Stimulated activated CD8-positive, alpha-beta memory T cell treated with anti-CD3 and anti-CD28 coated beads, Interleukin-4, amount 100 ng/mL, for 24 hours (primary cell): ENCODE results near the gene PNMT.

ENCODE experiments used
- DNase-seq: peaks from one replicate; pipeline ENCODE4 v3.0.0-alpha.2; 2020; ENCODE audit warnings: low read depth

The PNMT gene, protein sequence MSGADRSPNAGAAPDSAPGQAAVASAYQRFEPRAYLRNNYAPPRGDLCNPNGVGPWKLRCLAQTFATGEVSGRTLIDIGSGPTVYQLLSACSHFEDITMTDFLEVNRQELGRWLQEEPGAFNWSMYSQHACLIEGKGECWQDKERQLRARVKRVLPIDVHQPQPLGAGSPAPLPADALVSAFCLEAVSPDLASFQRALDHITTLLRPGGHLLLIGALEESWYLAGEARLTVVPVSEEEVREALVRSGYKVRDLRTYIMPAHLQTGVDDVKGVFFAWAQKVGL

DNA sequence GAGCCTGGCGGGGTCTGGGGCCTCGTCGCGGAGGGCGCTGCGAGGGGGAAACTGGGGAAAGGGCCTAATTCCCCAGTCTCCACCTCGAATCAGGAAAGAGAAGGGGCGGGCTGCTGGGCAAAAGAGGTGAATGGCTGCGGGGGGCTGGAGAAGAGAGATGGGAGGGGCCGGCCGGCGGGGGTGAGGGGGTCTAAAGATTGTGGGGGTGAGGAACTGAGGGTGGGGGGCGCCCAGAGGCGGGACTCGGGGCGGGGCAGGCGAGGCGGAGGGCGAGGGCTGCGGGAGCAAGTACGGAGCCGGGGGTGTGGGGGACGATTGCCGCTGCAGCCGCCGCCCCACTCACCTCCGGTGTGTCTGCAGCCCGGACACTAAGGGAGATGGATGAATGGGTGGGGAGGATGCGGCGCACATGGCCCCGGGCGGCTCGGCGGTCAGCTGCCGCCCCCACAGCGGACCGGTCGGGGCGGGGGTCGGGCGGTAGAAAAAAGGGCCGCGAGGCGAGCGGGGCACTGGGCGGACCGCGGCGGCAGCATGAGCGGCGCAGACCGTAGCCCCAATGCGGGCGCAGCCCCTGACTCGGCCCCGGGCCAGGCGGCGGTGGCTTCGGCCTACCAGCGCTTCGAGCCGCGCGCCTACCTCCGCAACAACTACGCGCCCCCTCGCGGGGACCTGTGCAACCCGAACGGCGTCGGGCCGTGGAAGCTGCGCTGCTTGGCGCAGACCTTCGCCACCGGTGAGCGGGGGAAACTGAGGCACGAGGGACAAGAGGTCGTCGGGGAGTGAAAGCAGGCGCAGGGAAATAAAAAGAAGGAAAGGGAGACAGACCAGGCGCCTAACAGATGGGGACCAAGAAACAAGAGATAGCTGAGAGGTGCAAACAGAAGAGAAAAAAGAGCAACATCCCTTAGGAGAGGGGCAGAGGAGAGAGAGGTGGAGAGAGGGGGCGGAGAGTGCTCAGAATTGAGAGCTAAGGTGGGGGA is at the start of gene PNMT:
Gene PNMT, plus strand, starts transcription at position 509 of the 980 bp plus-strand sequence. Its CDS starts 23 bp downstream, at position 532.
- peak; percentile 40 for DNase-seq

DNA sequence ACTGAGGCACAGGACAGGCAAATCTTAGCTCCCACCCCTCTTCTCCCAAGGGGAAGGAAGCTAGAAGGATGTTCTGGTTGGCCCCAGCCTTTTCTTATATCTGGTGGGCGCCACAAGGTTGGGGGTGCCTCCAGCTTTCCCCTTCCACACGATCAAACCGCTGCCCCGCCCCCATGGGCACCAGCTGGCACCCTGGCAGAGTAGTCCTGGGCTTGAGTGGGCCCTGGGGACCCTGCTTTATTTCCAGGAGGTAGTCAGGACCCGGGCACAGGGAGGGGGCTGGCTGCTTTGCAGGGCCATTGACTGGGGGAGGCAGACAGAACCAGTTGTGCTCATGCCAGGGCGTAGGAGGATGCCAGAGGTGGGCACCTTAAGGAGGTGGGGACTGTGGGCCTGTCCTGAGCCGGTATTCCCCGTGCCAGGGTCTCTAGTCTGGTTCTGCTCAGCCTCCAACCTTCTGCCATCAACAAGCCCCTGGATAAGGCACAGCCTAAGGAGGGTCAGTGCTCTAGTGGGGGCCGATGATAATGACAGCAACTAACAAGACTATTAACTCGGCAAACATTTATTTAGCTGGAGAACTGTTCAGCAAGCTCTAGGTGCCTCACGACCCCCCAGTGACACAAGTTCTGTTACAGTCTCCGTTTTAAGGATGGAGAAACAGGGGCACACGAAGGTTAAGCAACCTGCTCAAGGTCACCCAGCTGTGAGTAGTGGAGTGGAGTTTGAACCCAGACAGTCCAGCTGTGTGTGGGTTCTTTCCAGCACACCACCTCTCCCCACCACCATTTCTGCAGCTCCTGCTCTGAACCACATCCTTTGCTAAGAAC is 49.1 kb upstream of the PNMT start:
- no peak for DNase-seq

DNA sequence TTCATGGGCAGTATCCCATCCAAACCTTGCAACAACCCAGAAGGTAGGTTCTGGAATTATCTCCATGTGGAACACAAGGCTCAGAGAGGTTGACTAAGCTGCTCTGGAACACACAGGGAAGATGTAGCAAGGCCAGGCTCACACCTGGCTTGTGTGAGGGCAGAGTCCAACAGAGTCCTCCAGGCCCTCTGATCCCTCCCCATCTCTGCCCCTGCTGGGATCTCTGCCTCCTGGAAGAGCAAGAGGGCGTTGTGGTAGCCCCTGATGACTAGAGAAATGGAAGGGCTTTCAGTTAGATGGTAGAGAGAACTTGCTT is 48.5 kb upstream of the PNMT start:
- DNase-seq = no peak

DNA sequence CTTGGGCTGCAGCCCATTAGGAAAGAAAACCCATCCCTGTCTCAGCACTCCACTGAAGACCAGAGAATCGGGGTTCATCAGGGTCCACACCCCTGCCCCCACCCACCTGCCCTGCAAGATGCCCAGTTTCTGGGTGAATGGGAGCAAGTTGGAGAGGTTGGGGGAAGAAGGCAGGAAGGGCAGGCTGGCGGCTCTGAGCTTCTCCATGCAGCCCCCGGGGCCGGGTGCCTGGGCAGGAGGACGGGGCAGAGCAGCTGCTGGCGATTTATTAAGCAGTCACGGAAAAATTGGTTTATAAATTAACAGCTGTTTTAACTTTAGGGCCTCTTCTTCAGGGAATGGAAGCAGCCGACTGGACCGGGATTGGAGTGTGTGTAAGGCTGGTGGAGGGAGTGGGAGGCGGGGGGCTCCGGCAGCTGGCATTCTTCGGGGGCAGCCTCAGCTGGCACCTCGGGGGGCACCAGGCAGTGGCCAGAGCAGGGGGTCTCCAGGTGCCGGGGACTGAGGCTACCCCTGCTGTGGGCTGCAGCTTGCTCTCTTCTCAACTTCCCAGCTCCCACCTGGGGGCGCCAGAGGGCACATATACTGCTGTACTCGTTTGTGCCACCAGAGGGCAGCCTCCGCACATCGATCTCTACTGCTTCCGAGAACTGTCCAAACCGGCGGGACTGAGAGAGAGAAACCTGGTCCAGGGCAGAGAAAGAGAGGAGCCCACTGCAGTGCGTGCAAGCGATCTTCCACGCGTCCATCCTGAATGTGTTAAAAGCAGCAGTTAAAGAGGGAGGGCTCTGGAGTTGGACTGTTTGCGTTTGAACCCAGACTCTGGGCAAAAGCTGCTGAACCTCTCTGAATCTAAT is 46.5 kb upstream of the PNMT start:
- peak; percentile 76 for DNase-seq

DNA sequence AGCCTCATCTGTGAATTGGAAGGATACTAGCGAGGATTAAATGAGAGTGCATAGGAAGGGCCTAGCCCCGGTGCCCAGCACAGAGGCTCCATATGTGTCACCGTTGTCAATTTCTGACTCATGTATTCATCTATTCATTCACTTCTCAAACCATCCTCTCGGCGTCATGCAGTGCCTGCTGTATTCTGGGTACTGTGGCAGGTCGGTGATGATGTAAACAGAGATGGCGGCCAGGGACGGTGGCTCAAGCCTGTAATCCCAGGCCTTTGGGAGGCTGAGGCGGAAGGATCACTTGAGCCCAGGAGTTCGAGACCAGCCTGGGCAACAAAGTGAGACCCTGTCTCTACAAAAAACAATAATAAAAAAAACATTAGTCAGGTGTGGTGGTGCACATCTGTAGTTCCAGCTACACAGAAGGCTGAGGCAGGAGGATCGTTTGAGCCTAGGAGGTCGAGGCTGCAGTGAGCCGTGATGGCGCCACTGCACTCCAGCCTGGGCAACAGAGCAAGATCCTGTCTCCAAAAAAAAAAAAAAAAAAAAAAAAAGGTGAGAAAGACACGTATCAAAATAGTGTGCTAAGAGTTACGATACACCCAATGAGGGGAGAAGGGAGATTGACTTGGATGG is 45.8 kb upstream of the PNMT start:
- peak; percentile 19 for DNase-seq

DNA sequence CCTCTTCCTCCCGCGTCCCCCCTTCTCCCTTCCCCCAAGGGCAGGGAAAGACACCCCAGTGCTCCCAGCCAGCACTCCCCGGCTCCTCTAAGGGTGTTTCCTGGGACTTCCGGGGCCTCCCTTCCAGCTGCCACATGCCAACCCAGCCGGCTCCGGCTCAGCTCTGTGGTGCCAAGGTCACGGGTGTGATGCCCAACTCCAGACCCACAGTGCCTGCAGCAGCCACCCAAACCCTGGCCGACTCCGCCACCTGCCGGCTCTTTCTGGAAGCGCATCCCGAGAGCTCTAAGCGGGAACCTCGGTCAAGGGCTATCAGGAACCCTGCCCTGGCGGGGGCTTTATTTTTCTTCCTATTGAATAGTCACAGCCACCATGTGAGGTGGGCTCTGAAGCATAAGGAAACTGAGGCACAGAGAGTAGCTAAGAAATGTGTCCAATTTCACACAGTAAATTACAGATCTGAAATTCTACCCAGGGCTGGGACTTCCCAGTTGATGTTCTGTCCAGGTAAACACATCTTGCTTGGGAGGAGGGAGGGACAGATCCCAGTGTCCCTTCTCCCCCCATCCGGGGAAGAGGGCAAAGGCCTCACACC is 44.8 kb upstream of the PNMT start:
- peak; percentile 78 for DNase-seq

DNA sequence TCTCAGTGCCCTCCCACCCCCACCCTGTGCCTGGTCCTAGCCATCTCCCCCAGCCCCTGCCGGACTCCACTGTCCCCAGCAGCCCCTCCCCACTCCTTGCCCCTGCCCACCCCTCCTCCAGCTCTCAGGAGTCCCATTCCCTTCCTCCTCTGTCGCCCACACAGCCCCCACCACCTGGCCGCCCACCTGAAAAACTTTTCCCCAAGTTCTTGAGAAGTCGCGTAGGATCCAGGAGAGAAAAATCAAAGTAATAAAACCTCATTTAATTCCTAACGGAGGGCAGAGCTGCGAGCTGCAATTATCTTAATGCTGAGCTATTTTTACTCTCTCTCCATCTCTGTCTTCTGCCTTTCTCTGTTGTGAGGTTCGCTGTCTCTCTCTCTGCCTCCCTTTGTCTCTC is 43.9 kb upstream of the PNMT start:
- DNase-seq = no peak

DNA sequence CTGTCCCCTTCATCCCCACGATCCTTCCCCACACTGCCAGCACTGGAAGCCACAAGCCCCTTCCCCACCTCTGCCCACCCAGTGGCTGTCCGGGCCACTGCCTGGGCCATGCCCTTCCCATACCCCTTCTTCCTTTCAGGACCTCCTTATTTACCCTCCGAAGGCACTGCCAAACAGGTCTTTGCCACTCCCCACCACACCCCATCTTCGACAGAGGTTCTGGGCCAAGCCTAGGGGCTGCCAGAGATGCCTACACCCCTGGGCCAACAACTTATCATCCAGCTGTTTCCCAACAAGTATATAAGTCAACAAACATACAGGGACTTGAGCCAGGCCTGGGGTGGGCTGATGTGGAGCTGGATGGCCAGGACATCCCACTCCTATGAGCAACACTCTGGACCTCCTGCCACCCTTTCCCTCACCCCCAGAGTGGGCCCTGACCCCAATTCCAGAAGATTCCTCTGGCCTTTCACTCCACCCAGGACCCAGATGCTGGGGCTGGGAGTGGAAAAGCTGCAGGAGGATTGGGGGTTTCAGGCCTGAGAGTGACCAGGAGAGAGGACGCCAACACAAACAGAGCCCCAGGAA is 43.0 kb upstream of the PNMT start:
- DNase-seq = no peak

DNA sequence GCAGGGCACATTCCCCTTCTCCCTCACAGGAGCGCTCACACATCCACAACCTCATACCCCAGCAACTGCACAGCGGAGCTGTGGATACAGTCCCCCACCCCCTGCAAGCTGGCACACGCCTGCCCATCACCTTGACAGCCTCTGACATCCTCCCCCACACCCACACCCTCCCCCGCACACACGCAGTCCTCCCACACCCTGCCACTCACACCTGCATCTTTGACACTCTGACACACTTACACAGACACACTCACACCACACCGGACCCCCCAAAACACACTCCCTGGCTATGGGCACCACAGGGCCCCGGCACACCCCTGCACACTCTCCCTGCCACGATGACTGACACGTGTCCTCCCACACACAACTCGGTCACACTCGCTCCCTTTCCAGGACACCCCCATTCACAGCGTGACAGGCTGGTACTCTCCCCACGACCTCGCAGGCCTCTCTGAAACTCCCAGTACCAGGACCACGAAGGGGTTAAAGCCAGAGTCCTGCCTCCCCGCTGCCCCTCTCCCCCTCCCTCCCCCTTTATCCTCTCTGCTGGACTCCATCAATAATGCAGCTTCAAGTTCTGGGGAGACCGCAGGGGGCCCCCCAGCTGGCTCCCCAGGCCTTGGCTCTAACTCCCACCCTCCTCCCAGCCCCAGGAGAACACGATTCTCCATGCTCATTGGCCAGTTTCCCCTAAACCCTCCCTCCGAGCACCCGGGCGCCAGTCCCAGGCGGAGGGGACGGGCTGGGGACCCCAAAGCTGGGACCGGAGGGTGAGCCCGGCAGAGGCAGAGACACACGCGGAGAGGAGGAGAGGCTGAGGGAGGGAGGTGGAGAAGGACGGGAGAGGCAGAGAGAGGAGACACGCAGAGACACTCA is 41.8 kb upstream of the PNMT start, which contains the start of gene PPP1R1B:
Gene PPP1R1B, plus strand, starts transcription at position 782 of the 876 bp plus-strand sequence. CDS start 441 bp downstream, outside the sequence.
- DNase-seq = no peak

DNA sequence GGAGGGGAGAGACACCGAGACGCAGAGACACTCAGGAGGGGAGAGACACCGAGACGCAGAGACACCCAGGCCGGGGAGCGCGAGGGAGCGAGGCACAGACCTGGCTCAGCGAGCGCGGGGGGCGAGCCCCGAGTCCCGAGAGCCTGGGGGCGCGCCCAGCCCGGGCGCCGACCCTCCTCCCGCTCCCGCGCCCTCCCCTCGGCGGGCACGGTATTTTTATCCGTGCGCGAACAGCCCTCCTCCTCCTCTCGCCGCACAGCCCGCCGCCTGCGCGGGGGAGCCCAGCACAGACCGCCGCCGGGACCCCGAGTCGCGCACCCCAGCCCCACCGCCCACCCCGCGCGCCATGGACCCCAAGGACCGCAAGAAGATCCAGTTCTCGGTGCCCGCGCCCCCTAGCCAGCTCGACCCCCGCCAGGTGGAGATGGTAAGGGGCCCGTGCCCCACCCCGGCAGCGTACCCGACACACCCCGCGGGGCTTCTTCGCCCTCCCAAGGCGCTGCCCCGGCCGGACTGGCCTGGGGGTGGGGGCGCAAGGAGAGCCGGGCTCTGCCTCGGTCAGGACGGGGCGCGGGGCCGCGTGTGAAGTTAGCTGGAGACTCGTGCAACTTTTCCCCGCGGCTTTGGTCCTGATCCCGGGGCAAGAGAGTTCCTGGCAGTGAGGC is 41.1 kb upstream of the PNMT start:
- no peak for DNase-seq

DNA sequence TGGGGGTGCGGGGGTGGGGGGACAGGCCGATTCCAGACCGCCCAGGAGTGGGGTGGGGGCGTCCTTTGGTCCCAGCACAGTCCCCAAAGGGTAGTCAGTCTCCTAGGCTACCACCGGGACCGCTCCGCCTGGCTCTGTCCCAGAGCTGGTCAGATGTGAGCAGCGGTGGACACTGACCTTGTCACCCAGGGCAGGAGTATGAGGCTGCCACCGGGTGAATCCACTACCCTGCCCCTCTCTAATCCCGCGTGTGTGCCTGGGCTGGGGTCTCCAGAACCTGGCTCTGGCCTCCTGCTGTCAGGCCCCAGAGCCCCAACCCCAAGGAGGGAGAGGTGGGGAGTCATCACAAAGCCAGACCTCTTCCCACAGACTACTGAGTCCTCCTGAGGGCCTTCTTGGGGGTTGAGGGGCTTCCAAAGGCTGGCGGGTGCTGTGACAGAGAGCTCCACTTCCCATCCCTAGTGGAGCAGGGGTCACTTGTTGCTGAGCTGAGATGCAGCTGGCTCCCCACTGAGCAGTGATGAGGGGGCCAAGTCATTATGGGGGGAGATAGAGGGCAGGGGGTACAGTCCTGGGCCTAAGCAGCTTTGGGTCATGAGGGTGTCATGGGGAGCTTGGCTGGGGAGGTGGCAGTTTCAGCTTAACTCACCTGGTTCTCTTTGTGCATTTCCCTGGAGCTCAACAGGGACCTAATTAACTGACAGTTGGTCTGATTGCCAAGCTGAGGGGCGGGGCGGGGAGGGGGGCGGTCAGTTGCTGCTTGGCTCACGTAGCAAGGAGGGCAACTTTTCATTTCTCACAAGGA is 40.3 kb upstream of the PNMT start:
- no peak for DNase-seq

DNA sequence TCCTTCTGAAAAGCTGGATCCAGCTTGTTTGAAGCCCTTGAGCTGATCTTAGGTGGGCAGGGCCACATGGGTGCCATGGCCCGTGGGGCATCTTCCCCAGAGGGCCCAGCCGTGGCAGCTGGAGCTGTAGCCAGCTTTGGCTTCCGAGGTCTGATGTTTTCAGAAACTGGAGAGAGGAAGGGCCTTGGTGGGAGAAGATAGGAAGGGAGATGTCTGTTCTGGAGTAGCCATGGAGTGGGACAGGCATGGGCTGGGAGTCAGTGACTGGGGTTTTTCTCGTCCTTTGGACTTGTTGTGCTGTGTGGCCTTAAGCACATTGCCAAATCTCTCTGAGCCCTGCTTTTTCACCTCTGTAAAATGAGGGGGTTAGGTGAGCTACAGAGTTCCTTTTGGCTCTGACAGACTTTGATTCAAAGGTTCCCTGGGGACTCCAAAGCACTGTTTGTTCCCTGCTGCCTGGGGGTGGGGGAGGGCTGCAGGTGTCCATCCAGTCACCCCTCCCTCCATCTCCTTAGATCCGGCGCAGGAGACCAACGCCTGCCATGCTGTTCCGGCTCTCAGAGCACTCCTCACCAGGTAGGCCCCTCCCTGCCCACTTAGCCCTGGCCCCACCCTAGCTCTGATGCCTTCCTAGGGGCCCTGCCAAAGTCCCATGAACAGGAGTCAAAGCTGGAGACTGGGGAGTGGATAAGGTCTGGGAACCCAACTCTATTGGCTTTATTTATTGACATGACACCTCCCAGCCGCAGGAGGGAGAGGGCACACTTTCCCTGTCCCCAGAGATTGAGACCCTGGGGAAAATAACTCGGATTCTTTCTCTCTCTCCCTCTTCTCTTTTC is 39.4 kb upstream of the PNMT start:
- DNase-seq = no peak

DNA sequence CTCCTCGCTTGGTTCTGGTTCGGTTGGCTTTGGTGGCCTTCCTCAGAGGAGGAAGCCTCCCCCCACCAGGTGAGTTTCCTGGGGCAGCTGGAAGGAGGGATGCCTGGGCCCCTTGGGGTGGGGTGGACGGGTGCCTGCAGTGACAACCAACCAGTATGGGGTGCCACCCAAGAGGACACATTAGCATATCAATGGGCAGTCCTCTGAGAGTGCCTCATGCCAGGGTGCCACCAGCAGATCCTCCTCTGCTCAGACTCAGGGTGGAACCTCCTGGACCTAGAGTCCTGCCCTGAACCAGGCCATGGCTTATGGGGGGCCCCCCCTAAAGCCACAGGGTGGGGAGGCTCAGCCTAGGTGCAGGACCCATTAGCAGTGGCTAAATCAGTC is 38.8 kb upstream of the PNMT start:
- no peak for DNase-seq

DNA sequence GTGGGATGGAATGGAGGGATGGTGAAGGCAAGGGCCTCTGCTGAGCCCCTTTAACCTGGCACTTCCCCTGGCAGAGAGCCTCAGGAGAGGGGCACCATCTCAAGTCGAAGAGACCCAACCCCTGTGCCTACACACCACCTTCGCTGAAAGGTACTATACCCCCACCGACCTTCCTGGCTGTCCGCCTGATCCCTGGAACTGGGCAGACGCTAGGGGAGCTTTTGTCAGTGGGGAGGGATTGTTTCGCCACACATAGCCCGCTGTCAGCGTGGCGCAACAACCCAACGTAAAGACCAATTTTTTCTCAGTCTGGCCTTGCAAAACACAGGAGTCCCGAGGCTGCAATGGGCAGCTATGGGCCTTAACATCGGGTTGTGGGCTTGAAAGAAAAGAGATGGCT is 38.4 kb upstream of the PNMT start:
- no peak for DNase-seq

DNA sequence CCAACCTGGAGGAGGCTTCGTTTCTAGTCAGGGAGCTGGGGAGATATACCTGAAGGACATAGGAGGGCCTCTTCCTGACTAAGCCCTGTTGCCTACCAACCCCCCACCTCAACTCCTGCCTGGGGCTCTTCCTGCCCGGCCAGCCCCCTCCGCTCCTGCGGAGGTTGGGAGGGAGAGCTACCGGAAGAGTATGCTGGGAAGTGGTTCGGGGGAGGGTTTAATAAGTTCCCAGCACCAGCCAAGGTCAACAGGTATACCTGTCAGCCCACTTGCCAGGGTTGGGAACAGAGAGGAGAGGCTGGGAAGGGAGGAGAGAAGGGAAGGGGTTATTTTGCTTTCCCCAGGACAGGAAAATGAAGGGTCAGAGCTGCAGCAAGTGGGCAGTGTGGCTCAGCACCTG is 36.9 kb upstream of the PNMT start:
- DNase-seq = no peak

DNA sequence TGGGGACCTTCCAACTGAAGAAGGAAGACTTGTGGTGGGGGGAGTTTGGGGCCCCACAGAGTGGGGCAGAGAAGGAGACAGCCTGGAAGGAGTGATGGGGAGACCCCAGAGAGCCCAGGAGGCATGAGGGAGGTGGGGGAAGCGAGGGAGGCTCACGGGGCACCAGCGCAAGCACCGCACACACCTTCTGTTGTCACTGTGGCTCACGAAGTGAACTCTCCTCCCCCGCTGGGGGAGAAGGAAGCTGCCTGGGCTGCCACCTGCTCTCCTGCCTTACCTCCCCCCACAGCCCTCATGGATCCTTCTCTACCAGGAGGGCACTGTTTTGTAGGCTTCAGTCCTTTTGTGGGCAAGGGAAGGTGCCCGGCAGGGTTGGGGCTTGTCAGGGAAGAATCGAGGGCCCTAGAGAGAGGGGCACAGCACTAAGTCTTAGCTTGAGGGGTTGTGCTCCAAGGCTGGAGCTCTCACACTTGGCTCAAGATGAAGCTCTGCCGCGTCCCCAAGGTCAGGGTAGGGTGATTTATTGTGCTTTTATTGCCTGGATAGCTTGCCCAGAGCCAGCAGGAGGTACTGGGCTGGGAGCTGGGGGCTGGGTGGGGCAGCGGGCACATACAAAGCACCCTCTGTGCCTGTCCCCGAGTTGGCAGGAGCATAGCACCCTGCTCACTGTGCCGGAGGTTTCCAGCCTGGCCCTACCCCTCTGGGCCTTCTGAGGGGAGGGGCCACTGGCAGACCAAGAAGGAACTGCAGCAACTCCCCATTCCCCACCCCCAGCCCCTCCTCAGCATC is 35.9 kb upstream of the PNMT start:
- DNase-seq = no peak
